Upper lobe of left lung (tissue), 6 donors: ENCODE results near the gene CXCR6. TPM values are rescaled to one million over a fixed set of nuclear protein-coding genes. Genes with fewer than 3 reads are reported as not detected.

Experiments
- ATAC-seq, 2 donors: fragments of 200-7000 bp; cut with Tn5 transposase; one replicate each; pipeline ENCODE4 v1.9.1; 2022; ENCODE audit warnings: mild to moderate bottlenecking in 2 of 2, moderate library complexity in 2 of 2; ENCODE audit not compliant: low FRiP score in 2 of 2
- DNase-seq, 2 donors: peaks; one replicate each; pipeline ENCODE4 v3.0.0-alpha.2; 2019 to 2020
- H3K27ac ChIP-seq, 4 donors: fragments of 200-600 bp; sonication (generic); one replicate each; pipeline ENCODE4 v1.5.1; 2016 to 2019
- H3K27me3 ChIP-seq, 4 donors: fragments of 200-600 bp; sonication (generic); one replicate each; pipeline ENCODE4 v1.5.1; 2017 to 2019
- H3K36me3 ChIP-seq, 4 donors: fragments of 200-600 bp; sonication (generic); one replicate each; pipeline ENCODE4 v1.5.1; 2016 to 2019
- H3K4me1 ChIP-seq, 4 donors: fragments of 200-600 bp; sonication (generic); one replicate each; pipeline ENCODE4 v1.5.1; 2018 to 2019
- H3K4me3 ChIP-seq, 4 donors: fragments of 200-600 bp; sonication (generic); one replicate each; pipeline ENCODE4 v1.5.1; 2017 to 2019; ENCODE audit warnings: mild to moderate bottlenecking in 2 of 4, moderate library complexity in 1 of 4
- H3K9me3 ChIP-seq, 4 donors: fragments of 200-600 bp; sonication (generic); one replicate each; pipeline ENCODE4 v1.5.1; 2018 to 2019
- CTCF ChIP-seq, 6 experiments: fragments of 450-650 bp in 4 of 6; fragments of 200-600 bp in 2 of 6; sonication (generic) in 2 of 6; IDR thresholded peaks; one replicate each; pipeline ENCODE4 v1.5.1; 2016 to 2019; ENCODE audit warnings: antibody characterized with exemption in 6 of 6
- EP300 ChIP-seq, 4 donors: sonication (generic); formaldehyde crosslinking; IDR thresholded peaks; one replicate each; pipeline ENCODE4 v1.5.1; 2017; ENCODE audit warnings: antibody characterized with exemption in 4 of 4, control low read depth in 2 of 4
- POLR2A ChIP-seq, 4 donors: fragments of 450-650 bp; IDR thresholded peaks; one replicate each; pipeline ENCODE4 v1.5.1; 2016 to 2017; ENCODE audit warnings: antibody characterized with exemption in 4 of 4, mild to moderate bottlenecking in 2 of 4
- POLR2AphosphoS5 ChIP-seq, 2 donors: sonication (generic); formaldehyde crosslinking; IDR thresholded peaks; one replicate each; pipeline ENCODE4 v1.5.1; 2017; ENCODE audit warnings: antibody characterized with exemption in 2 of 2
- WGBS, 2 donors: methylation state at CpG; one replicate each; pipeline ENCODE4 v1.1.5; 2017 to 2018; 5-methylcytosine and 5-hydroxymethylcytosine counted together
- total RNA-seq, 6 donors: library from RNA; depleted of rRNA in 4 of 6; stranded (reverse); fragments of >200 nt in 4 of 6; gene quantifications; one replicate each; pipeline versions ENCODE4 v1.1.0 to v1.2.1, GENCODE V29; 2016 to 2021
- donor health status: DM: no; HTN: no; CAD: no; lungs with moderate emphysema.
- donor health status: DM: no; HTN: yes; CAD: no; lungs with severe emphysema.

The CXCR6 gene
- total RNA-seq, 6 donors from 2014 or later, result 2.1 to 10.2 (median 3.0) TPM

DNA sequence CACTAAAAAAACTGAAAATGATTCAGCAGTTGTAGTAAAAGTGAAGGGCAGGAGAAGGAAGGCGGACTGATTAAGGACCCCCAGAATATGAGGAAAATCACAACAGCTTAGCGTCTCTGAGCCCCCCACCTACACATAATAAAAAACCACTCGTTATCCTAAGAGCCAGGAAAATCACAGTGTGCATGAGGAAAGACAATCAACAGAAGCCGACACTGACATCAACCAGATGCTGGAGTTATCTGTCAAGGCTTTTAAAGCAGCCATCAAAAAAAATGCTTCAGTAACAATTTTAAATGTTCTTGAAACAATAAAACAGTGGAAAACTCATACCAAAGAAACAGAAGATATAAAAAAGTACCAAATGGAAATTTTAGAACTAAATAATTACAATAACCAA is 9.7 kb upstream of the CXCR6 start:
- ATAC-seq (no peak), DNase-seq (no peak)
- Histone ChIP-seq H3K27ac (no peak overlapping the region), H3K4me3 (no peak overlapping the region), H3K27me3 (no peaks in the 10 kb centered on the region), H3K36me3 (peaks cover 22 to 98% (median 55%) of the 10 kb centered on the region in 4 donors), H3K4me1 (peaks cover 0 to 5% (median 0%) of the 10 kb centered on the region in 4 donors), H3K9me3 (no peaks in the 10 kb centered on the region)
- 84 to 87% methylated on average over 4 of the region's 4 CpGs for WGBS, 2 donors
- no peak for TF ChIP-seq POLR2A (IDR thresholded peaks at IDR 0.05)
- no peak for TF ChIP-seq EP300 (IDR thresholded peaks at IDR 0.05)
- no peak for TF ChIP-seq CTCF (IDR thresholded peaks at IDR 0.05)
- TF ChIP-seq POLR2AphosphoS5 (IDR thresholded peaks at IDR 0.05), result no peak

- WGBS, 2 donors, result 91 to 97% methylated on average over 3 to 9 of the region's 9 CpGs
- H3K27me3 ChIP-seq, result no peaks in the 10 kb centered on the region
- ATAC-seq (no peak), DNase-seq (no peak)
- no peak overlapping the region for H3K27ac ChIP-seq
- H3K4me1 ChIP-seq, result peaks cover 0 to 15% (median 9%) of the 10 kb centered on the region in 4 donors
- no peak for TF ChIP-seq POLR2AphosphoS5 (IDR thresholded peaks at IDR 0.05)
- no peak for TF ChIP-seq EP300 (IDR thresholded peaks at IDR 0.05)
- TF ChIP-seq POLR2A (IDR thresholded peaks at IDR 0.05), result no peak
- TF ChIP-seq CTCF (IDR thresholded peaks at IDR 0.05), result no peak
- H3K4me3 ChIP-seq, result no peak overlapping the region
- no peaks in the 10 kb centered on the region for H3K9me3 ChIP-seq
- peaks cover 11 to 72% (median 28%) of the 10 kb centered on the region in 4 donors for H3K36me3 ChIP-seq
Observed at GRCh38 chr3:45936261-45936660, 7.0 kb upstream of the CXCR6 start.

DNA sequence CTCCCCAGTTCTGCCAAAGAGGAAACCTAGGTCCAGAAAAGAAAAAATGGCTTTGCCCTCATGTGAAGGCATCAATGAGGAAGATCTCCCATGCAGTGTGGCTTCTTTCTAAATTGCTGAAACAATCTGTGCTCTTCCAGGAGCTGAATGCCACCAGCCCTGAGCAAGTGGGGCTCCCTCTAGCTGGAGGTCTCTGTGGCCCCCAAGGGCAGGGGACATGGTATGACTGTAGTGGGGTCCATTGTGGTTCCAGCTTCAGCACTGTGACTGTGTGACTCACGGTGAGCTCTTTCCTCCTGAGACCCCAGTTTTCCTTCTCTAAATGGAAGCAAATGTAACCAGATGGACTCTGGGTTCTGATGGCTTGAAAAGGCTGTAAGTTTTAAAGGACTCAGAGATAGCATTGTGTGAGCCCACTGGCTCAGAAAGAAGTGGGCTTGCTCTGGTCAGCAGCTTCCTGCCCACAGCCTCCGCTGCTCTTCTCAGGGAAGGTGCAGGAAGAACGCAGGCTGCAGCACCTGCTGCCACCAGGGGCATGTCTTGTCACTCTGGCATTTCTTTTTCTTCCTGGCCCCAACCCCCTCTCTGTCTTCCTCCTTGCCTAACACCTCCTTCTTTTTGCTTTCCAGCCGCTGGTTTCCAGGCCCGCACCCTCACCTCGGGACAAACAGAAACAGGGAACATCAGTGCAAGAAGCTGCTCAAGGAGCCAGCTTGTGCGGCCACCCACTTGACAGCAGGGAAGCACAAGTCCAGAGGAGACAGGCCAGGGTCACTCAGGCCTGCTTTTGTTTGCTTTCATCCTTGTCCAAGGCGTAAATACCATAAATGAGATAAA is 5.8 kb upstream of the CXCR6 start:
- H3K4me1 ChIP-seq, result peaks cover 0 to 18% (median 9%) of the 10 kb centered on the region in 4 donors
- H3K27ac ChIP-seq, result no peak overlapping the region
- no peak for TF ChIP-seq POLR2AphosphoS5 (IDR thresholded peaks at IDR 0.05)
- no peak for TF ChIP-seq POLR2A (IDR thresholded peaks at IDR 0.05)
- TF ChIP-seq CTCF (IDR thresholded peaks at IDR 0.05), result no peak
- no peak for TF ChIP-seq EP300 (IDR thresholded peaks at IDR 0.05)
- no peaks in the 10 kb centered on the region for H3K9me3 ChIP-seq
- no peaks in the 10 kb centered on the region for H3K27me3 ChIP-seq
- H3K36me3 ChIP-seq, result peaks cover 6 to 60% (median 26%) of the 10 kb centered on the region in 4 donors
- ATAC-seq (no peak), DNase-seq (no peak)
- 87% methylated on average over 7 to 8 of the region's 8 CpGs for WGBS, 2 donors
- H3K4me3 ChIP-seq, result no peak overlapping the region

DNA sequence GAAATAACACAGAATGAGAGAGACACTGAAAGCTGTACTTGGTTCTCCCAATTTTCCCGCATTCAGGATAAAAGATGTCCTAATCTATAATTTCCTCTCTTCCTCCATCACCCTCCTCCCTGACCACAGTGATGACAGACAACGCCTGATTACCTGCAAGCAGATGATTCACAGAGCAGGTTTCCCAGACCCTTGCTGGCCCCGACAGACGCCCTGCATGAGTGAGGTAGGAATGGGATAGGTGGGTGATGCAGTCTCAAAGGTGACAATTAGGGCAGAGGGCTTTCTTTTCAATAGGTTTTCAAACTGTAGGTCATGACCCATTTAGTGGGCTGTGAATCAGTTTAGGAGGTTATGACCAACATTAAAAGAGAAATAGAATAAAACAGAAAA is 5.2 kb upstream of the CXCR6 start:
- Histone ChIP-seq H3K4me1 (peaks cover 0 to 20% (median 10%) of the 10 kb centered on the region in 4 donors), H3K27ac (no peak overlapping the region), H3K36me3 (peaks cover 6 to 57% (median 26%) of the 10 kb centered on the region in 4 donors), H3K4me3 (no peak overlapping the region), H3K27me3 (no peaks in the 10 kb centered on the region), H3K9me3 (no peaks in the 10 kb centered on the region)
- ATAC-seq (no peak), DNase-seq (no peak)
- no peak for TF ChIP-seq POLR2A (IDR thresholded peaks at IDR 0.05)
- TF ChIP-seq POLR2AphosphoS5 (IDR thresholded peaks at IDR 0.05), result no peak
- TF ChIP-seq CTCF (IDR thresholded peaks at IDR 0.05), result no peak
- no peak for TF ChIP-seq EP300 (IDR thresholded peaks at IDR 0.05)
- 94 to 95% methylated on average over 4 of the region's 4 CpGs for WGBS, 2 donors
